HepG2 (cell line): Measurements from ENCODE around the gene CARHSP1. TPM values are rescaled to one million over a fixed set of nuclear protein-coding genes. Genes with fewer than 3 reads are reported as not detected.
A peak's percentile ranks its signal among the peaks of the same experiment; 100 is the strongest.

Experiments
- BORCS8-MEF2B ChIP-seq: sonication (generic); formaldehyde crosslinking; IDR thresholded peaks from 2 replicates; pipeline ENCODE4 v1.8.0; 2022; ENCODE audit warnings: mild to moderate bottlenecking, missing genetic modification reagents
- CC2D1A ChIP-seq: sonication (generic); formaldehyde crosslinking; IDR thresholded peaks from 2 replicates; pipeline ENCODE4 v1.8.1; 2023; ENCODE audit warnings: mild to moderate bottlenecking, missing genetic modification reagents
- FOXC1 ChIP-seq: sonication (generic); formaldehyde crosslinking; IDR thresholded peaks from 2 replicates; pipeline ENCODE4 v1.8.0; 2022; ENCODE audit warnings: mild to moderate bottlenecking, missing genetic modification reagents, borderline replicate concordance
- HDAC6 ChIP-seq: fragments of 200-600 bp; sonication (generic); IDR thresholded peaks from 2 replicates; pipeline ENCODE4 v1.7.0; 2017; ENCODE audit warnings: mild to moderate bottlenecking, antibody characterized with exemption, low read length, low read depth
- MEIS2 ChIP-seq: sonication (generic); formaldehyde crosslinking; IDR thresholded peaks from 2 replicates; pipeline ENCODE4 v1.9.0; 2021; ENCODE audit warnings: mild to moderate bottlenecking, missing genetic modification reagents
- MYC ChIP-seq: sonication (generic); formaldehyde crosslinking; IDR thresholded peaks from 2 replicates; pipeline ENCODE4 v1.9.0; 2021; ENCODE audit warnings: missing genetic modification reagents, borderline replicate concordance
- NFE2 ChIP-seq: sonication (generic); formaldehyde crosslinking; IDR thresholded peaks from 2 replicates; pipeline ENCODE4 v1.4.0; 2020; ENCODE audit warnings: missing genetic modification reagents
- RCOR2 ChIP-seq: IDR thresholded peaks from 2 replicates; pipeline ENCODE4 v1.6.1; 2016; ENCODE audit warnings: missing biosample characterization, missing genetic modification reagents
- SP2 ChIP-seq: sonication (generic); formaldehyde crosslinking; IDR thresholded peaks from 2 replicates; pipeline ENCODE4 v1.5.1; 2020; ENCODE audit warnings: mild to moderate bottlenecking, missing genetic modification reagents
- U2AF1 ChIP-seq: fragments of 200-400 bp; formaldehyde crosslinking; optimal IDR thresholded peaks from 2 replicates; pipeline ENCODE3; 2017; ENCODE audit warnings: mild to moderate bottlenecking, low read depth, low read length
- ZNF263 ChIP-seq: sonication (generic); formaldehyde crosslinking; IDR thresholded peaks from 2 replicates; pipeline ENCODE4 v1.4.0; 2020; ENCODE audit warnings: missing genetic modification reagents
- ZNF274 ChIP-seq: sonication (generic); formaldehyde crosslinking; IDR thresholded peaks from 2 replicates; pipeline ENCODE4 v1.5.1; 2020; ENCODE audit warnings: mild to moderate bottlenecking, missing genetic modification reagents
- ZNF282 ChIP-seq: fragments of 450-650 bp; IDR thresholded peaks from 2 replicates; pipeline ENCODE4 v1.6.1; 2018; ENCODE audit not compliant: partially characterized antibody
- ZNF432 ChIP-seq: sonication (generic); formaldehyde crosslinking; IDR thresholded peaks from 2 replicates; pipeline ENCODE4 v1.5.0; 2020; ENCODE audit warnings: missing genetic modification reagents, mild to moderate bottlenecking, borderline replicate concordance
- ZNF446 ChIP-seq: sonication (generic); formaldehyde crosslinking; IDR thresholded peaks from 2 replicates; pipeline ENCODE4 v1.5.0; 2020; ENCODE audit warnings: mild to moderate bottlenecking, missing genetic modification reagents
- ZNF720 ChIP-seq: sonication (generic); formaldehyde crosslinking; IDR thresholded peaks from 2 replicates; pipeline ENCODE4 v1.4.0; 2020; ENCODE audit warnings: missing genetic modification reagents
- ZSCAN9 ChIP-seq: IDR thresholded peaks from 2 replicates; pipeline ENCODE4 v1.6.1; 2016; ENCODE audit warnings: borderline replicate concordance
- polyA plus RNA-seq, 8 experiments: library from polyadenylated mRNA; depleted of rRNA in 3 of 8; stranded (reverse) in 7 of 8; unstranded in 1 of 8; fragments of >200 nt; fragmentation: Illumina TruSeq in 4 of 8; extraction: Trizol in 4 of 8; gene quantifications; 2 replicates each; pipeline versions ENCODE4 v1.2.1 to v1.2.3, GENCODE V29; 2011 to 2016; ENCODE audit warnings: low read depth in 4 of 8, missing spikeins in 1 of 8, mixed read lengths in 1 of 8; ENCODE audit not compliant: insufficient read depth in 1 of 8
- total RNA-seq, 5 experiments: library from RNA; depleted of rRNA; stranded (reverse); fragments of >200 nt; fragmentation: Illumina TruSeq; extraction: Trizol; gene quantifications; 2 replicates each; pipeline ENCODE4 v1.2.3, GENCODE V29; 2016; ENCODE audit warnings: low read depth in 1 of 5
- TF ChIP-seq, protein P1 (sequence below): sonication (generic); formaldehyde crosslinking; IDR thresholded peaks from 2 replicates; pipeline ENCODE4 v1.5.1; 2020; ENCODE audit warnings: missing genetic modification reagents, mild to moderate bottlenecking, borderline replicate concordance
- TF ChIP-seq, protein P2 (sequence below): IDR thresholded peaks from 2 replicates; pipeline ENCODE4 v1.6.1; 2016; ENCODE audit warnings: control low read depth
- TF ChIP-seq, protein P3 (sequence below), 2 experiments: sonication (generic) in 1 of 2; formaldehyde crosslinking in 1 of 2; IDR thresholded peaks; 2 replicates each; pipeline versions ENCODE4 v1.6.1 to v1.9.0; 2014 to 2022; ENCODE audit warnings: antibody characterized with exemption in 1 of 2, borderline replicate concordance in 1 of 2, inconsistent platforms in 1 of 2, low read depth in 1 of 2, missing genetic modification reagents in 1 of 2

Gene CARHSP1
- total and polyA plus RNA-seq, 2 of the 13 experiments (the other 11 are each of a cell fraction or from before 2014, with no cell fraction given) = 173 to 345 TPM

DNA sequence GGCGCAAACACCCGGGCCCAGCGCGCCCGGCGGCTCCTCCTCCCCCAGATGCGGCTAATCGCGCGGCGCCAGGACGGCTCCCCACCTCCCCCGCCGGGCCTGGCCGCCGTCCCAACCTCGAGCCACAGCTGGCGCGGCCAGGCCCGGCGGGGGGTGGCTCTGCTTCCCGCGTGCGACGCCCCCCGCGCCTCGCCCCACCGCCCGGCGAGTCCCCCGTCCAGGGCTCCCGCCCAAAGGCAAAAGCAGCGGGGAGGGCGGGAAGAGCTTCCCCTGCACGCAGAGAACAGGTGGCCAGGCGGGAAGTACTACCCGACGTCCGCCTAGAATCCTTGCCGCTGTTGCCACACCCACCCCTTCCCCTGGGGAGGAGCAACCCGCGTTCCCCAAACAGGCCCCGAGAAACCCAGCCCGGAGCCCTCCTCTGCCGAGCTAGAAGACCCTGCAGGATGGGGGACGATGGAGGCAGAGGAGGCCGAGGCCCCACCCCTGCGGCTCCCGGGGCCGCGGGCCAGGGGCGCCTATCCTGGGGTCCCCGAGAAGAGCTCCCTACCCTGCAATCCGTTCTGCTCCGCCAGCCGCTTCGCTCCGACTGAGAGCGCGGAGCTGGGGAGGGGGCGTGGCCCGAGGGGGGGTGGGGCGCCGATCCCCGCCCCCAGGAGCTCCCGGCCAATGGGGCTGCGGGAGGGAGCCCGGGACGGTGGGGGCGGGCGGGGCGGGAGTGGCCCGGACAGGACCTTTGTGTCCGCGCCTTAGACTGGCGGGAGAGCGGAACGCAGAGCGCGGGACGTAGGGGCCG is at the start of gene CARHSP1 (continued):
- TF ChIP-seq, protein P1, sequence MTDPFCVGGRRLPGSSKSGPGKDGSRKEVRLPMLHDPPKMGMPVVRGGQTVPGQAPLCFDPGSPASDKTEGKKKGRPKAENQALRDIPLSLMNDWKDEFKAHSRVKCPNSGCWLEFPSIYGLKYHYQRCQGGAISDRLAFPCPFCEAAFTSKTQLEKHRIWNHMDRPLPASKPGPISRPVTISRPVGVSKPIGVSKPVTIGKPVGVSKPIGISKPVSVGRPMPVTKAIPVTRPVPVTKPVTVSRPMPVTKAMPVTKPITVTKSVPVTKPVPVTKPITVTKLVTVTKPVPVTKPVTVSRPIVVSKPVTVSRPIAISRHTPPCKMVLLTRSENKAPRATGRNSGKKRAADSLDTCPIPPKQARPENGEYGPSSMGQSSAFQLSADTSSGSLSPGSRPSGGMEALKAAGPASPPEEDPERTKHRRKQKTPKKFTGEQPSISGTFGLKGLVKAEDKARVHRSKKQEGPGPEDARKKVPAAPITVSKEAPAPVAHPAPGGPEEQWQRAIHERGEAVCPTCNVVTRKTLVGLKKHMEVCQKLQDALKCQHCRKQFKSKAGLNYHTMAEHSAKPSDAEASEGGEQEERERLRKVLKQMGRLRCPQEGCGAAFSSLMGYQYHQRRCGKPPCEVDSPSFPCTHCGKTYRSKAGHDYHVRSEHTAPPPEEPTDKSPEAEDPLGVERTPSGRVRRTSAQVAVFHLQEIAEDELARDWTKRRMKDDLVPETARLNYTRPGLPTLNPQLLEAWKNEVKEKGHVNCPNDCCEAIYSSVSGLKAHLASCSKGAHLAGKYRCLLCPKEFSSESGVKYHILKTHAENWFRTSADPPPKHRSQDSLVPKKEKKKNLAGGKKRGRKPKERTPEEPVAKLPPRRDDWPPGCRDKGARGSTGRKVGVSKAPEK (CRISPR knock-in tag) = no peak; the same call in 1 of the 2 replicates
- TF ChIP-seq, protein P2, sequence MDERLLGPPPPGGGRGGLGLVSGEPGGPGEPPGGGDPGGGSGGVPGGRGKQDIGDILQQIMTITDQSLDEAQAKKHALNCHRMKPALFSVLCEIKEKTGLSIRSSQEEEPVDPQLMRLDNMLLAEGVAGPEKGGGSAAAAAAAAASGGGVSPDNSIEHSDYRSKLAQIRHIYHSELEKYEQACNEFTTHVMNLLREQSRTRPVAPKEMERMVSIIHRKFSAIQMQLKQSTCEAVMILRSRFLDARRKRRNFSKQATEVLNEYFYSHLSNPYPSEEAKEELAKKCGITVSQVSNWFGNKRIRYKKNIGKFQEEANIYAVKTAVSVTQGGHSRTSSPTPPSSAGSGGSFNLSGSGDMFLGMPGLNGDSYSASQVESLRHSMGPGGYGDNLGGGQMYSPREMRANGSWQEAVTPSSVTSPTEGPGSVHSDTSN = no peak
- peak; percentile 87 for TF ChIP-seq ZNF274 (CRISPR knock-in tag)
- TF ChIP-seq ZNF446 (CRISPR knock-in tag) = peak; percentile 61
- TF ChIP-seq SP2 = peak; percentile 59; the same call in 1 of the 2 replicates
- TF ChIP-seq MYC = no peak; the same call in 1 of the 2 replicates
- TF ChIP-seq NFE2 (CRISPR knock-in tag) = no peak
- peak; percentile 95 for TF ChIP-seq ZSCAN9 (CRISPR knock-in tag)
- TF ChIP-seq ZNF282 = no peak
- 0 out of 2 replicates have a peak, but pooled peaks have one; percentile 18 for TF ChIP-seq FOXC1 (CRISPR knock-in tag)
- TF ChIP-seq, protein P3, sequence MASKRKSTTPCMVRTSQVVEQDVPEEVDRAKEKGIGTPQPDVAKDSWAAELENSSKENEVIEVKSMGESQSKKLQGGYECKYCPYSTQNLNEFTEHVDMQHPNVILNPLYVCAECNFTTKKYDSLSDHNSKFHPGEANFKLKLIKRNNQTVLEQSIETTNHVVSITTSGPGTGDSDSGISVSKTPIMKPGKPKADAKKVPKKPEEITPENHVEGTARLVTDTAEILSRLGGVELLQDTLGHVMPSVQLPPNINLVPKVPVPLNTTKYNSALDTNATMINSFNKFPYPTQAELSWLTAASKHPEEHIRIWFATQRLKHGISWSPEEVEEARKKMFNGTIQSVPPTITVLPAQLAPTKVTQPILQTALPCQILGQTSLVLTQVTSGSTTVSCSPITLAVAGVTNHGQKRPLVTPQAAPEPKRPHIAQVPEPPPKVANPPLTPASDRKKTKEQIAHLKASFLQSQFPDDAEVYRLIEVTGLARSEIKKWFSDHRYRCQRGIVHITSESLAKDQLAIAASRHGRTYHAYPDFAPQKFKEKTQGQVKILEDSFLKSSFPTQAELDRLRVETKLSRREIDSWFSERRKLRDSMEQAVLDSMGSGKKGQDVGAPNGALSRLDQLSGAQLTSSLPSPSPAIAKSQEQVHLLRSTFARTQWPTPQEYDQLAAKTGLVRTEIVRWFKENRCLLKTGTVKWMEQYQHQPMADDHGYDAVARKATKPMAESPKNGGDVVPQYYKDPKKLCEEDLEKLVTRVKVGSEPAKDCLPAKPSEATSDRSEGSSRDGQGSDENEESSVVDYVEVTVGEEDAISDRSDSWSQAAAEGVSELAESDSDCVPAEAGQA (IDR thresholded peaks at IDR 0.05; ENCODE audit: low read depth) = no peak
- TF ChIP-seq, protein P3 (CRISPR knock-in tag; IDR thresholded peaks at IDR 0.05; ENCODE audit: borderline replicate concordance) = peak; percentile 76
- TF ChIP-seq U2AF1 = peak; percentile 49
- no peak for TF ChIP-seq ZNF263 (CRISPR knock-in tag)
- TF ChIP-seq HDAC6 = no peak
- TF ChIP-seq CC2D1A = no peak; the same call in 1 of the 2 replicates
- TF ChIP-seq BORCS8-MEF2B = peak; percentile 80; the same call in 1 of the 2 replicates
- no peak for TF ChIP-seq RCOR2 (CRISPR knock-in tag)
- TF ChIP-seq MEIS2 (CRISPR knock-in tag) = peak; percentile 7; the same call in 1 of the 2 replicates
- TF ChIP-seq ZNF720 = no peak; the same call in 1 of the 2 replicates
- TF ChIP-seq ZNF432 = no peak
